Adrenal gland (tissue), 12 donors: ENCODE data around the gene PNMA3. TPM values are rescaled to one million over a fixed set of nuclear protein-coding genes. Genes with fewer than 3 reads are reported as not detected.

Experiments used
- DNase-seq, 7 donors: peaks; one replicate each; pipeline ENCODE4 v3.0.0-alpha.2; 2019 to 2020
- H3K27ac ChIP-seq, 5 donors: fragments of 200-600 bp; sonication (generic) in 4 of 5; 1 replicate in 3 of 5; 2 replicates in 2 of 5; pipeline versions ENCODE4 v1.5.1 to v1.8.0; 2016 to 2020; ENCODE audit warnings: mild to moderate bottlenecking in 1 of 5
- H3K27me3 ChIP-seq: fragments of 200-600 bp; 2 replicates; pipeline ENCODE4 v1.8.0; 2021
- H3K36me3 ChIP-seq, 2 donors: fragments of 200-600 bp; replicated peaks in 1 of 2; 1 replicate in 1 of 2; 2 replicates in 1 of 2; pipeline versions ENCODE4 v1.5.1 to v1.8.0; 2018 to 2022
- H3K4me1 ChIP-seq, 2 donors: fragments of 200-600 bp; replicated peaks in 1 of 2; 1 replicate in 1 of 2; 2 replicates in 1 of 2; pipeline versions ENCODE4 v1.5.1 to v1.8.0; 2018 to 2021
- H3K4me3 ChIP-seq, 4 donors: fragments of 200-600 bp; sonication (generic) in 3 of 4; one replicate each; pipeline ENCODE4 v1.5.1; 2016 to 2018
- H3K9me3 ChIP-seq, 3 donors: fragments of 200-600 bp; sonication (generic) in 1 of 3; replicated peaks in 1 of 3; 1 replicate in 2 of 3; 2 replicates in 1 of 3; pipeline versions ENCODE4 v1.5.1 to v1.8.0; 2016 to 2021
- POLR2A ChIP-seq, 2 donors: fragments of 450-650 bp; IDR thresholded peaks; one replicate each; pipeline ENCODE4 v1.6.1; 2017; ENCODE audit warnings: antibody characterized with exemption in 2 of 2, mild to moderate bottlenecking in 2 of 2, moderate library complexity in 1 of 2
- WGBS, 4 donors: extraction: QIAGEN DNeasy Blood & Tissue Kit in 2 of 4; methylation state at CpG; one replicate each; pipeline versions ENCODE4 v1.1.5 to v1.1.7; 2013 to 2017; 5-methylcytosine and 5-hydroxymethylcytosine counted together
- intact Hi-C, 2 donors: fragments of 100-400 bp; cut with DNase I; formaldehyde crosslinking; loops; one replicate each; pipeline versions ENCODE4 v1.14.1 to v1.15.0; 2022 to 2023
- polyA plus RNA-seq, 3 donors: library from polyadenylated mRNA; stranded (reverse); fragments of 200-250 nt in 2 of 3; fragments of 350-450 nt in 1 of 3; fragmentation: Illumina TruSeq in 1 of 3; extraction: RNeasy Lipid Tissue Mini Kit (QIAGEN cat#74804) in 1 of 3; gene quantifications; one replicate each; pipeline ENCODE4 v1.2.3, GENCODE V29; 2013 to 2014
- total RNA-seq, 9 donors: library from RNA; depleted of rRNA in 4 of 9; stranded (reverse); fragments of >200 nt in 4 of 9; fragments of 120-200 nt in 1 of 9; fragmentation: NEBNext Ultra II Directional in 1 of 9; extraction: Animal tissue kit (Norgen Biotek cat#: 25700) in 1 of 9; gene quantifications; one replicate each; pipeline versions ENCODE4 v1.1.0 to v1.2.4, GENCODE V29; 2013 to 2023
- TF ChIP-seq, protein P1 (sequence below), 6 experiments: fragments of 450-650 bp in 4 of 6; fragments of 200-600 bp in 2 of 6; sonication (generic) in 1 of 6; IDR thresholded peaks; 1 replicate in 5 of 6; 2 replicates in 1 of 6; pipeline versions ENCODE4 v1.5.1 to v1.8.0; 2016 to 2021; ENCODE audit warnings: antibody characterized with exemption in 6 of 6, mild to moderate bottlenecking in 2 of 6, moderate library complexity in 1 of 6
- donor health status: healthy with polysubstance abuse.
- donor health status: Bipolar disorder and iron deficiency.
- donor health status: DM: yes; HTN: yes; CAD: no.
- donor health status: DM: no; HTN: no; CAD: no.
- donor health status: DM: no; HTN: no; CAD: no.
- donor health status: DM: yes; HTN: yes; CAD: no.

The PNMA3 gene
- total and polyA plus RNA-seq, 12 donors = 0.06 to 25.5 (median 2.4) TPM

DNA sequence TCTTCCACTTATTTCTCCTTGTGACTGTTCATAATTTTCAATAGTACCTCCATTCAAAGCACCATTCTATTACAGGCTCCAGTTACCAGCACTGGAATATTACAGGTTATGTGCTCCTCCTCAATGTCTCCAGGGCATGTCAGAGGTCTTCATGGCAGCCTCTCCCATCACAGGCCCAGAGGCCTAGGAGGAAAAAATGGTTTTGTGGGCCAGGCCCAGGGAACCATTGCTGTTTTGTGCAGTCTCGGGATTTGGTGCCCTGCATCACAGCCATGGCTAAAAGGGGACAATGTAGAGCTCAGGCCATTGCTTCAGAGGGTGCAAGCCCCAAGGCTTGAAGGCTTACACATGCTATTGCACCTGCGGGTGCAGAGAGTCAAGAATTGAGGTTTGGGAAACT is 7.2 kb upstream of the PNMA3 start:
- no peaks in the 10 kb centered on the region for H3K4me1 ChIP-seq
- H3K4me3 ChIP-seq = no peak overlapping the region
- intact Hi-C loops = no loop called here
- H3K27ac ChIP-seq = no peak overlapping the region
- DNase-seq = no peak
- H3K36me3 ChIP-seq = no peaks in the 10 kb centered on the region
- no peaks in the 10 kb centered on the region for H3K27me3 ChIP-seq
- WGBS, 4 donors = 71 to 96% (median 95%) methylated on average over 2 of the region's 2 CpGs; no CpG with 5 or more reads in 1 of the 4 donors
- peaks cover 0 to 7% (median 0%) of the 10 kb centered on the region in 3 donors for H3K9me3 ChIP-seq
- no peak for TF ChIP-seq POLR2A (IDR thresholded peaks at IDR 0.05)
- TF ChIP-seq, protein P1, sequence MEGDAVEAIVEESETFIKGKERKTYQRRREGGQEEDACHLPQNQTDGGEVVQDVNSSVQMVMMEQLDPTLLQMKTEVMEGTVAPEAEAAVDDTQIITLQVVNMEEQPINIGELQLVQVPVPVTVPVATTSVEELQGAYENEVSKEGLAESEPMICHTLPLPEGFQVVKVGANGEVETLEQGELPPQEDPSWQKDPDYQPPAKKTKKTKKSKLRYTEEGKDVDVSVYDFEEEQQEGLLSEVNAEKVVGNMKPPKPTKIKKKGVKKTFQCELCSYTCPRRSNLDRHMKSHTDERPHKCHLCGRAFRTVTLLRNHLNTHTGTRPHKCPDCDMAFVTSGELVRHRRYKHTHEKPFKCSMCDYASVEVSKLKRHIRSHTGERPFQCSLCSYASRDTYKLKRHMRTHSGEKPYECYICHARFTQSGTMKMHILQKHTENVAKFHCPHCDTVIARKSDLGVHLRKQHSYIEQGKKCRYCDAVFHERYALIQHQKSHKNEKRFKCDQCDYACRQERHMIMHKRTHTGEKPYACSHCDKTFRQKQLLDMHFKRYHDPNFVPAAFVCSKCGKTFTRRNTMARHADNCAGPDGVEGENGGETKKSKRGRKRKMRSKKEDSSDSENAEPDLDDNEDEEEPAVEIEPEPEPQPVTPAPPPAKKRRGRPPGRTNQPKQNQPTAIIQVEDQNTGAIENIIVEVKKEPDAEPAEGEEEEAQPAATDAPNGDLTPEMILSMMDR (IDR thresholded peaks at IDR 0.05) = no peak

DNA sequence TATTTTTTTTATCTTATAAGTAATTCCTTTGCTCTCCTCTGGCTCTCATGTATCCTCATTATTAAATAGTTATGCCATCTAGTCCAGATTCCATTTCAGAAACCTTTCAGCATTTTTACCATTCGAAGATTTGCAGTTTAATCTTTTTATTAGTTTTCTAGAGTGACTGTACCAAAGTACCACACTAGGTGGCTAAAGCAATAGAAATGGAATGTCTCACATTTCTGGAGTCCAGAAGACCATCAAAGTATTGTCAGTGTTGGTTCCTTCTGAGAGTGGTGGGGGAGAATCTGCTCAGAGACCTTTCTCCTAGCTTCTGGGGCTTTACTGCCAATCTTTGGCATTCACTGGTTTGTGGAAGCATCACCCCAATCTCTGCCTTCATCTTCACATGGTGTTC is 3.7 kb upstream of the PNMA3 start:
- Histone ChIP-seq H3K9me3 (peaks cover 0 to 7% (median 0%) of the 10 kb centered on the region in 3 donors), H3K27ac (no peak overlapping the region), H3K4me1 (no peaks in the 10 kb centered on the region), H3K27me3 (peaks cover 9% of the 10 kb centered on the region), H3K4me3 (no peak overlapping the region), H3K36me3 (no peaks in the 10 kb centered on the region)
- intact Hi-C loops = no loop called here
- WGBS, 4 donors = 74 to 92% (median 86%) methylated on average over 1 of the region's 1 CpG
- TF ChIP-seq, protein P1 (IDR thresholded peaks at IDR 0.05) = no peak
- no peak for TF ChIP-seq POLR2A (IDR thresholded peaks at IDR 0.05)
- no peak for DNase-seq

DNA sequence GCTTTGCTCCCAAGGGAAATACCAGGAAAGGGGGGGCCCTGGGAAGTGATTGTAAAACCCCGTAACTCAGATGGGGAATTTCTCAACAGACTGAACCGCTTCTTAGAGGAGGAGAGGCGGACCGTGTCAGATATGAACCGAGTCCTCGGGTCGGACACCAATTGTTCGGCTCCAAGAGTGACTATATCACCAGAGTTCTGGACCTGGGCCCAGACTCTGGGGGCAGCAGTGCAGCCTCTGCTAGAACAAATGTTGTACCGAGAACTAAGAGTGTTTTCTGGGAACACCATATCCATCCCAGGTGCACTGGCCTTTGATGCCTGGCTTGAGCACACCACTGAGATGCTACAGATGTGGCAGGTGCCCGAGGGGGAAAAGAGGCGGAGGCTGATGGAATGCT is 1.0 kb downstream of the PNMA3 start:
- Histone ChIP-seq H3K9me3 (no peaks in the 10 kb centered on the region), H3K36me3 (no peaks in the 10 kb centered on the region), H3K27me3 (peaks cover 24% of the 10 kb centered on the region), H3K27ac (no peak overlapping the region), H3K4me3 (no peak overlapping the region), H3K4me1 (no peaks in the 10 kb centered on the region)
- TF ChIP-seq, protein P1 (IDR thresholded peaks at IDR 0.05) = no peak
- no peak for TF ChIP-seq POLR2A (IDR thresholded peaks at IDR 0.05)
- WGBS, 4 donors = 57 to 90% (median 66%) methylated on average over 2 to 11 of the region's 11 CpGs
- intact Hi-C loops = no loop called here
- no peak for DNase-seq

DNA sequence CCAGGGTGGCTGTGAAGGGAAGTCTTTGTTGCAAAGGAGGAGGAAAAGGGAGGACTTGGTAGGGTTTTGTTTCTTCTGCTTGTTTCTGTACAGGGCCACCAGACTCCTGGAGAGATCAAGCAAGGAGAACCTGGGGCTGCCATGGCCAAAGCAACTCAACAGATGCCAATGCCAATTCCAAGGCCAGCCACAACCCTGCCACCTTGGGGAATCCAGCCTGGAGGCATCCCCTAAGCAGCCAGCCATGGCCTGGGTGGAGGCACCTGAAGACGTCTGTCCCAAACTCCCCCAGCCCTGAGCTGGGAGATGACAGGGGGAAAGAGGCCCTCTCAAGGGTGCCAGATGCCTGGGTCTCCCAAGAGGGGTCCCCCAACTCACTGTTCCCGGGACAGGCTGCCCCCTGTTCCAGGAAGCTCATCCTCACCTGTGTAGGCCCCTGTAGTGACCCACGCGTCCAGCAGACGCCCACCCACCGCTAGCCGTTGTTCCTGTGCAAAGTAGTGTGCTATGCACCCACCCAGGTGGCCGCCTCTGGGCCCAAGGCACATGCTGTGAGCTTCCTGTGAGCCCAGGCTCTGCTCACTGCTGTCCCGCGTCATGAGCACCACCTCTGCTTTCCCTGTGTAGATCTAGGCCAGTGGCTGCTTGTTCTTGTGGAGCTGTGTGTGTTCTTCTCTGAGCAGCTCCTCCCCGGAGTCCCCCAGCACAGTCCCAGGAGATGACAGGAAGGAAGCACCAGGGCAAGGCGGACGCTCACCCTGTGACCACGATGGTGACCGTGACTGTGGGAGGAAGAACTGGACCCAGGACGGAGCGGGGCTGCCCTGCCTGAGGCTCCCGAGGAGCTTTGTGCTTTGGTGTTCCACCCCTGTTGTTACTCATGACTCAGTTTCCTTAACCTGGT is 3.2 kb downstream of the PNMA3 start:
- intact Hi-C loops = no loop called here
- 81 to 100% (median 91%) methylated on average over 1 to 18 of the region's 18 CpGs for WGBS, 4 donors
- H3K9me3 ChIP-seq = no peaks in the 10 kb centered on the region
- H3K27ac ChIP-seq = no peak overlapping the region
- no peak for TF ChIP-seq POLR2A (IDR thresholded peaks at IDR 0.05)
- TF ChIP-seq, protein P1 (IDR thresholded peaks at IDR 0.05) = no peak
- no peak overlapping the region for H3K4me3 ChIP-seq
- H3K27me3 ChIP-seq = peaks cover 24% of the 10 kb centered on the region
- no peaks in the 10 kb centered on the region for H3K4me1 ChIP-seq
- H3K36me3 ChIP-seq = no peaks in the 10 kb centered on the region
- DNase-seq = no peak
